Epithelial cell of umbilical artery (primary cell): ENCODE measurements around the gene QKI. TPM values are rescaled to one million over a fixed set of nuclear protein-coding genes. Genes with fewer than 3 reads are reported as not detected.

Experiments used
- total RNA-seq: library from RNA; depleted of rRNA; stranded (reverse); fragments of >200 nt; gene quantifications from 2 replicates; pipeline ENCODE4 v1.2.3, GENCODE V29; 2014

Gene QKI
- total RNA-seq, result 156 and 163 TPM in 2 replicates

DNA sequence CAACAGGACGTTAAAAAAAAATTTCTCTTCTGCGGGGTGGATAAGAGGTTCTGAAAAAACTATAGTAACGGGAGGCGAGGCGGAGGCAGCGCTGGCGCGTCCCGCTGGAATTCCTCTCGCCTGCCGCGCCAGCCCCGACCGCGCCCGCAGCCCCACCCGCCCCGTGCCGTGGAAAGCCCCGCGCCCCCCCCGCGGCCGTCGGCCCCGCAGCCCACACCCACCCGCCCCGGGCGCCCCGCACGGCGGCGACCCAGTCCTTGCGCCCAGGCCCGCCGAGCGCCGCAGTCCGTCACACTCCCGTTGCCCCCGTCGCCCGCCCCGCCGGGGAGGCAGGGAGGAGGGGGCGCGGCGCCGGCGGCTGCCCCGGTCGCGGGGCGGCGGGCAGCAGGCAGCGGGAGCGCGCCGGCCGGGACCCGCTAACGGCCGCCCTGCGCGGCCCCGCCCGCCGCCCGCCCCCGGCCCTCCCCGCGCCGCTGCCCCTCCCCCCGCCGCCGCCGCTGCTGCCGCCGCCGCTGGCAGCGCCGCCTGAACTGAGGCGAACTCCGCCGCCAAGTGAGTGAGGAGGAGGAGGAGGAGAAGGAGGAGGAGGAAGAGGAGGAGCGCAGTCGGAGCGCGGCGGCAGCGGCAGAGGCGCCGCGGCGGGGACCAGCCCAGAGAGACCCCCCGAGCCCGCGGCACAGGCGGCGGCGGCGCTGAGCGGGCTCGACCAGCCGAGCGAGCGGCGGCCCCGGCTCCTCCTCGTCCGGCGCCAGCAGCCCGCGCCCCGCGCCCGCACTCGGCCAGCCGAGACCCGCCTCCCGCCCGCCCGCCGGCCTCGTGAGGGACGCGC is at the start of gene QKI:
Gene QKI, plus strand, starts transcription at position 602 of the 829 bp plus-strand sequence. CDS start 476 bp downstream, outside the sequence.

